PC-3 (cell line): ENCODE data around the gene STX8. TPM values are rescaled to one million over a fixed set of nuclear protein-coding genes. Genes with fewer than 3 reads are reported as not detected.

ENCODE experiments used
- ATAC-seq: fragments of 200-7000 bp; cut with Tn5 transposase; 2 replicates; pipeline ENCODE4 v1.9.1; 2020; ENCODE audit warnings: mild to moderate bottlenecking, moderate library complexity
- BruUV-seq: library from RNA; stranded (reverse); fragments of 400-500 nt; replicated peaks from 2 replicates; lab custom pipeline; 2021; lab: Mats Ljungman, UMichigan
- CTCF ChIA-PET: fragments of 300-600 bp; sonication (Branson Sonifier 250); formaldehyde crosslinking; loops from one replicate; lab custom pipeline; 2022; ENCODE audit warnings: antibody characterized with exemption; lab: Charles Lee
- POLR2A ChIA-PET: fragments of 300-600 bp; sonication (Branson Sonifier 250); formaldehyde crosslinking; loops from one replicate; lab custom pipeline; 2022; ENCODE audit warnings: antibody characterized with exemption; ENCODE audit not compliant: unreplicated experiment; lab: Charles Lee
- DNase-seq: peaks from one replicate; pipeline ENCODE4 v3.0.0-alpha.2; 2015
- H2AFZ ChIP-seq: fragments of 300-600 bp; sonication (generic); 2 replicates; pipeline ENCODE4 v1.6.0; 2016; ENCODE audit warnings: antibody characterized with exemption, low read length
- H3F3A ChIP-seq: fragments of 300-600 bp; sonication (generic); one replicate; pipeline ENCODE4 v1.6.0; 2017; ENCODE audit warnings: antibody characterized with exemption, low read length, control low read depth, mild to moderate bottlenecking; ENCODE audit not compliant: unreplicated experiment
- H3K27ac ChIP-seq: fragments of 300-600 bp; sonication (generic); 2 replicates; pipeline ENCODE4 v1.5.1; 2016; ENCODE audit warnings: mild to moderate bottlenecking, low read length
- H3K27me3 ChIP-seq: fragments of 300-600 bp; sonication (generic); 2 replicates; pipeline ENCODE4 v1.6.1; 2016; ENCODE audit warnings: low read length, mixed read lengths
- H3K36me3 ChIP-seq: fragments of 300-600 bp; sonication (generic); 2 replicates; pipeline ENCODE4 v1.6.1; 2016; ENCODE audit warnings: low read depth, mixed run types, low read length, mixed read lengths
- H3K4me1 ChIP-seq: fragments of 300-600 bp; sonication (generic); 2 replicates; pipeline ENCODE4 v1.5.1; 2016; ENCODE audit warnings: low read length; ENCODE audit not compliant: insufficient read depth
- H3K4me2 ChIP-seq: fragments of 300-600 bp; sonication (generic); 2 replicates; pipeline ENCODE4 v1.6.0; 2016; ENCODE audit warnings: low read length
- H3K4me3 ChIP-seq: fragments of 300-600 bp; sonication (generic); 2 replicates; pipeline ENCODE4 v1.5.1; 2016; ENCODE audit warnings: mild to moderate bottlenecking, low read length, mixed read lengths
- H3K79me2 ChIP-seq: fragments of 300-600 bp; sonication (generic); 2 replicates; pipeline ENCODE4 v1.6.1; 2017; ENCODE audit warnings: low read length, mixed read lengths
- H3K9ac ChIP-seq: fragments of 300-600 bp; sonication (generic); 2 replicates; pipeline ENCODE4 v1.6.0; 2016; ENCODE audit warnings: mild to moderate bottlenecking, low read length
- H3K9me2 ChIP-seq: fragments of 300-600 bp; sonication (generic); replicated peaks from 2 replicates; pipeline ENCODE4 v1.6.1; 2016; ENCODE audit warnings: mixed run types, low read length, mixed read lengths
- H3K9me3 ChIP-seq: fragments of 300-600 bp; sonication (generic); 2 replicates; pipeline ENCODE4 v1.6.1; 2016; ENCODE audit warnings: low read length, mixed read lengths
- H4K20me1 ChIP-seq: fragments of 300-600 bp; sonication (generic); 2 replicates; pipeline ENCODE4 v1.6.1; 2016; ENCODE audit warnings: low read length, mixed read lengths
- CTCF ChIP-seq: fragments of 300-600 bp; sonication (generic); conservative IDR thresholded peaks from 2 replicates; pipeline ENCODE4 v1.5.1; 2017; ENCODE audit warnings: antibody characterized with exemption, low read depth, mild to moderate bottlenecking, low read length
- EZH2 ChIP-seq: fragments of 300-600 bp; sonication (generic); IDR thresholded peaks from one replicate; pipeline ENCODE4 v1.6.1; 2017; ENCODE audit warnings: antibody characterized with exemption, mild to moderate bottlenecking, low read length; ENCODE audit not compliant: unreplicated experiment
- EZH2phosphoT487 ChIP-seq: fragments of 300-600 bp; sonication (generic); IDR thresholded peaks from 2 replicates; pipeline ENCODE4 v1.6.1; 2018; ENCODE audit warnings: mild to moderate bottlenecking, antibody characterized with exemption, low read length, borderline replicate concordance
- intact Hi-C: fragments of 100-400 bp; cut with micrococcal nuclease; formaldehyde crosslinking; loops from 2 replicates; pipeline ENCODE4 v1.9.0; 2023
- total RNA-seq: library from RNA; depleted of rRNA; stranded (reverse); fragments of >200 nt; gene quantifications from 2 replicates; pipeline ENCODE4 v1.2.3, GENCODE V29; 2014

Gene STX8
- total RNA-seq, 1 experiment from 2014 or later: 57.4 TPM

DNA sequence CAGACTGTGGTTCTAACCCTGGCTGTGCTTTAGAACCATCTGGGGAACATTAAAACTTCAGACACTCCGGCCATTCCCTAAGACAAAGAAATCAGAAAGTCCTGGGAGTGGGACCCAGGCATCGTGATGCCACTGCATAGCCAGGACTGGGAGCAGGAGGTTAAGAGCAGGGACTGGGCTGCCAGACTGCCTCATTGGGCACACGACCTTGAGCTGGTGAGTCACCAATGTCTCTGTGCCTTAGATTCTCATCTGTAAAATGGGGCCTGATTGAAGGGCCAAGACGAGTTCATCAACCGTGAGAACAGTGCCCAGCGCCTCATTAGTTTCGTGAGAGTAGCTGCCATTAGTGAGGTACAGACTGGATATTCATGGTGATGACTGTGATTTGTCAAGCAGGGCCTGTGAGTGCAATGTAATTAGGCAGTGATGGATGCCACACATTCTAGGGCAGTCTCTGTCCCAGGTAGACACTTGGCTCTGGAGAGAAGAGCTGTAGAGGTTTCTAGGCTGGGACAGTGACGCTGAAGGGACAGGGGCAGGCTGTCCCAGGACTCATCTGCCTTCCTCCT, 357.5 kb downstream of the STX8 start:
- ChIA-PET POLR2A (no interaction called here), CTCF (no interaction called here)
- TF ChIP-seq EZH2 (no peak), CTCF (no peak), EZH2phosphoT487 (no peak)
- H3K4me1 ChIP-seq: no peaks in the 10 kb centered on the region
- H3K36me3 ChIP-seq: no peaks in the 10 kb centered on the region
- H3K9ac ChIP-seq: no peak overlapping the region
- H3K9me3 ChIP-seq: no peaks in the 10 kb centered on the region
- no peaks in the 10 kb centered on the region for H3K79me2 ChIP-seq
- no peak overlapping the region for H3K27ac ChIP-seq
- ATAC-seq (no peak), DNase-seq (no peak)
- no peaks in the 10 kb centered on the region for H3F3A ChIP-seq
- no peak overlapping the region for H3K4me2 ChIP-seq
- no peak overlapping the region for H3K4me3 ChIP-seq
- BruUV-seq: no TSS peak
- intact Hi-C loops: no loop called here
- no peak overlapping the region for H2AFZ ChIP-seq
- H3K9me2 ChIP-seq: no peaks in the 10 kb centered on the region
- H4K20me1 ChIP-seq: no peaks in the 10 kb centered on the region
- H3K27me3 ChIP-seq: no peaks in the 10 kb centered on the region

GRCh38 chr17:9217151-9218056, 358.2 kb downstream of the STX8 start:
- CTCF ChIA-PET: no interaction called here
- H3K36me3 ChIP-seq: no peaks in the 10 kb centered on the region
- no TSS peak for BruUV-seq

More at GRCh38 chr17:9217151-9218056, 358.2 kb downstream of the STX8 start:
- Histone ChIP-seq H3K27ac (no peak overlapping the region), H4K20me1 (no peaks in the 10 kb centered on the region), H3K9me3 (no peaks in the 10 kb centered on the region), H3K4me1 (no peaks in the 10 kb centered on the region), H3K4me3 (no peak overlapping the region), H3K4me2 (no peak overlapping the region), H3K79me2 (no peaks in the 10 kb centered on the region), H3K9me2 (no peaks in the 10 kb centered on the region), H2AFZ (no peak overlapping the region), H3K9ac (no peak overlapping the region), H3K27me3 (no peaks in the 10 kb centered on the region), H3F3A (no peaks in the 10 kb centered on the region)
- ATAC-seq (no peak), DNase-seq (no peak)
- no peak for TF ChIP-seq EZH2phosphoT487
- no peak for TF ChIP-seq CTCF
- no peak for TF ChIP-seq EZH2
- intact Hi-C loops: no loop called here
- POLR2A ChIA-PET: no interaction called here
